Right cardiac atrium (tissue), 5 donors: ENCODE measurements around the gene TRIM32. TPM values are rescaled to one million over a fixed set of nuclear protein-coding genes. Genes with fewer than 3 reads are reported as not detected.
A peak's percentile ranks its signal among the peaks of the same experiment; 100 is the strongest.

Experiments
- ATAC-seq, 2 donors: fragments of 200-7000 bp; cut with Tn5 transposase; one replicate each; pipeline versions ENCODE4 v1.8.0 to v1.9.1; 2020; ENCODE audit warnings: moderate library complexity in 2 of 2, mild to moderate bottlenecking in 1 of 2
- DNase-seq, 3 donors: peaks; one replicate each; pipeline ENCODE4 v3.0.0-alpha.2; 2020
- H3K27ac ChIP-seq: one replicate; pipeline ENCODE4 v1.5.1; 2013; ENCODE audit warnings: mild to moderate bottlenecking, low read length, control low read depth, moderate library complexity
- H3K27me3 ChIP-seq: one replicate; pipeline ENCODE4 v1.6.1; 2013; ENCODE audit not compliant: control insufficient read depth, insufficient read depth
- H3K4me1 ChIP-seq: one replicate; pipeline ENCODE4 v1.6.1; 2013; ENCODE audit warnings: low read length; ENCODE audit not compliant: control insufficient read depth, insufficient read depth
- H3K4me3 ChIP-seq: one replicate; pipeline ENCODE4 v1.5.1; 2013; ENCODE audit warnings: low read length, control low read depth
- H3K9me3 ChIP-seq: one replicate; pipeline ENCODE4 v1.6.1; 2013; ENCODE audit warnings: low read length; ENCODE audit not compliant: control insufficient read depth
- WGBS: extraction: QIAGEN DNeasy Blood & Tissue Kit; methylation state at CpG from one replicate; pipeline ENCODE4 v1.1.7; 2013; 5-methylcytosine and 5-hydroxymethylcytosine counted together
- intact Hi-C, 4 donors: fragments of 100-400 bp; cut with DNase I; formaldehyde crosslinking; loops; one replicate each; pipeline versions ENCODE4 v1.11.0 to v1.14.0; 2022 to 2023
- polyA plus RNA-seq: library from polyadenylated mRNA; stranded (reverse); fragments of 200-250 nt; gene quantifications from one replicate; pipeline ENCODE4 v1.2.3, GENCODE V29; 2013
- total RNA-seq, 4 donors: library from RNA; stranded (reverse); fragmentation: NEBNext Ultra II Directional; extraction: Animal tissue kit (Norgen Biotek cat#: 25700); gene quantifications; one replicate each; pipeline ENCODE4 v1.2.1, GENCODE V29; 2021
- donor health status: healthy with polysubstance abuse.
- donor health status: DM: no; HTN: yes; CAD: no.
- donor health status: DM: no; HTN: no; CAD: no.
- donor health status: DM: no; HTN: yes; CAD: no; lungs with severe emphysema.
- donor health status: DM: yes; HTN: yes; CAD: no.

TRIM32 gene
- total and polyA plus RNA-seq, 5 donors = 6.8 to 16.6 (median 16.0) TPM

DNA sequence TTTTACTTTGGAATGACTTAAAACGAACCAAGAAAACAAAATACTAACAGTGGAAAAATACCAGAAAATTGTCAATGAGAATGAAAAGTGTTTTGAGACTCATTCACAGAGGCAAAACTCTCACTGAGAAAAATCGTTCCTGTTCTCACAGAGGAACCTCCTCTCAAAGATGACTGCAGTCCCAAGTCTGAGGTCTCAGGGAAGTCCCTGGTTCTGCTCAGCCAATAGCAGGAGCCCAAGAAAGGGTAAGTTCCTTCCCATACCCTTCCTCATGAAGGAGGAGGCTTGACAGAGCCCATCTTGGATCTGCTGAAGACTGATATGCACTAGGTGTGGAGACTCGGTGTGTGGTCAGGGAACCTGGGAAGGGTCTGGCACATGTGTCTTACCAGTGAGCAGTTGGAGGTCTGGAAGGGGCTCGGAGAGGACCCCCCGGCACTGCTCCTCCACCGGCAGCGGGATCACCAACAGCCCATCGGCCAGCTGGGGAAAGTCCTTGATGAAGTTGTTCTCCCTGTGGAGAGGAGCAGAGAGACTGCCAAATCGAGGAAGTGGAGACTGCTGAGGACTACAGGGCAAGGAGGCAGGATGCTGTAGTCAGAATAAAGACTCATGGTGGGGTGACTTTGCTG lies 46.0 kb downstream of the TRIM32 start:
- DNase-seq = no peak
- H3K4me3 ChIP-seq = no peak overlapping the region
- 71% methylated on average over 9 of the region's 9 CpGs for WGBS
- H3K27ac ChIP-seq = no peak overlapping the region
- H3K4me1 ChIP-seq = peaks cover 3% of the 10 kb centered on the region
- ATAC-seq = no peak
- no peaks in the 10 kb centered on the region for H3K27me3 ChIP-seq
- intact Hi-C loops = no loop called here
- no peaks in the 10 kb centered on the region for H3K9me3 ChIP-seq

DNA sequence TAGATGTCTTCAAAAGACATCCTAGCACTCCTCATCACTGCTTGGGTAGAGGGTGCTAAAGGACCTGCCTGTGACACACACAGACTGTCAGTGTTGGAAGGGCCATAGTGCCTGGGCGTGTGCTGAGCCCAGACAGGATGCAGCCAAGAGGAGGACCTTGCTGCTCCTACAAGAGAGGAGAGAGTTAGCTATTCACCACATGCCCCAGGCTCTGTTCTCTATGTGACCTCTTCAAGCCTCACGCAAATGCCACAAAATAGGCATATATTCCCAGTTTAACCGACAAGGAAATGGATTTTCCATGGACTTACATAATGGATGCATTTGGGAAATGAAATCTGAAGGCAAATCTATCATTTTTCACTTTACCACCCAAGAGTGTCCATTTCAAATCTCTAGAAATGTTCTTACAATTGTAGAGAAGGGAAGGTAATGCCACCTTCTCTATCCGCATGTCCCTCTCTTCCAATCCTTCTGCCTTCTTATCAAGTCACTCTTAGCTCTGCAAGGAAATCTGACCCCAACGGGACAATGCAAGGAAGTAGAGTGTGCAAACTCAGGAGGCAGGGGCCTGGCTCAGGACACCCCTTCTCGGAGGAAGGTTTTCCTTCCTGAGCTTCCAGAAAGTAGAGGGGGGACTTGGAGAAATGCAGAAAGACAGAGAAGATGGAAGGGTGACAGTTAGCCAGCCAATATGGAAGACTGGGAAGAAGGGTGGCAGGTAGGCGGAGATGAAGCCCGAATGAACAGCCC lies 49.5 kb downstream of the TRIM32 start:
- ATAC-seq (no peak), DNase-seq (no peak)
- intact Hi-C loops = loop anchor here in 2 of 4 donors (5.0 kb wide), 1 partner anchor 126 kb away; no protein-coding TSS in a partner anchor
- Histone ChIP-seq H3K27me3 (no peaks in the 10 kb centered on the region), H3K9me3 (no peaks in the 10 kb centered on the region), H3K4me3 (no peak overlapping the region), H3K27ac (no peak overlapping the region), H3K4me1 (peaks cover 3% of the 10 kb centered on the region)
- 54% methylated on average over 8 of the region's 8 CpGs for WGBS

GRCh38 chr9:116737152-116737546 lies 50.0 kb downstream of the TRIM32 start:
- intact Hi-C loops = loop anchor here in 2 of 4 donors (5.0 kb wide), 1 partner anchor 125 kb away; no protein-coding TSS in a partner anchor
- Histone ChIP-seq H3K27me3 (no peaks in the 10 kb centered on the region), H3K4me1 (peaks cover 3% of the 10 kb centered on the region), H3K9me3 (no peaks in the 10 kb centered on the region), H3K27ac (no peak overlapping the region), H3K4me3 (no peak overlapping the region)
- peak; percentile 80 to 92 (median 91) for DNase-seq
- peak; percentile 82 to 89 for ATAC-seq
- 16% methylated on average over 16 of the region's 16 CpGs for WGBS

- ATAC-seq = no peak
- Histone ChIP-seq H3K27me3 (no peaks in the 10 kb centered on the region), H3K27ac (no peak overlapping the region), H3K9me3 (no peaks in the 10 kb centered on the region), H3K4me3 (no peak overlapping the region), H3K4me1 (no peaks in the 10 kb centered on the region)
- no peak for DNase-seq
- 67% methylated on average over 3 of the region's 3 CpGs for WGBS
- intact Hi-C loops = loop anchor here in 1 of 4 donors (5.0 kb wide), 1 partner anchor 116 kb away; no protein-coding TSS in a partner anchor
These were observed 54.1 kb downstream of the TRIM32 start for GRCh38 chr9:116741086-116741740.

- Histone ChIP-seq H3K4me3 (no peak overlapping the region), H3K9me3 (no peaks in the 10 kb centered on the region), H3K4me1 (no peaks in the 10 kb centered on the region), H3K27ac (no peak overlapping the region), H3K27me3 (no peaks in the 10 kb centered on the region)
- DNase-seq (no peak), ATAC-seq (no peak)
- 71% methylated on average over 2 of the region's 2 CpGs for WGBS
- intact Hi-C loops = loop anchor here in 1 of 4 donors (5.0 kb wide), 1 partner anchor 116 kb away; no protein-coding TSS in a partner anchor
These were observed 54.6 kb downstream of the TRIM32 start for GRCh38 chr9:116741742-116742141.

DNA sequence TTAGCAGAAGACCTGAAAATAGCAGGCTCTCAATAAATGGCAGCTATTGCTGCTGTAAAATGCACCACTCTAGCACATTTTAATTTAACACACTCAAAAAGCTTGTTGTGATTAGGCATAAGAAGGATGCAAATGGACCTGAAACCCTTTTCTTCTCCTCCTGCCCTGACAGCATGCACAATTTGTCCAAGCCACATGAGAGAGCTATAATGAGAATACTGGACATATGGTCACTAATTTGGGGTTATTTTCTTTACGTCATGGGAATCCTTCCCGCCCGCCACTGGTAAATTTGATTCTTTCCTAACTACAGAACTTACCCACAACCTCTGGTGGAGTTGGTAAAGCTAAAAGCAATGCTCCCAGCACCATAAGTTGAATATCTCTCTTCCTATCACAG lies 62.1 kb downstream of the TRIM32 start:
- no peaks in the 10 kb centered on the region for H3K9me3 ChIP-seq
- H3K27ac ChIP-seq = no peak overlapping the region
- intact Hi-C loops = no loop called here
- no peak for DNase-seq
- no peaks in the 10 kb centered on the region for H3K4me1 ChIP-seq
- no peak overlapping the region for H3K4me3 ChIP-seq
- WGBS = 94% methylated on average over 3 of the region's 3 CpGs
- ATAC-seq = no peak
- H3K27me3 ChIP-seq = no peaks in the 10 kb centered on the region

- no peaks in the 10 kb centered on the region for H3K4me1 ChIP-seq
- DNase-seq = no peak
- intact Hi-C loops = no loop called here
- 56% methylated on average over 2 of the region's 2 CpGs for WGBS
- ATAC-seq = no peak
- no peak overlapping the region for H3K4me3 ChIP-seq
- H3K27ac ChIP-seq = no peak overlapping the region
- no peaks in the 10 kb centered on the region for H3K27me3 ChIP-seq
- no peaks in the 10 kb centered on the region for H3K9me3 ChIP-seq
These were observed 62.7 kb downstream of the TRIM32 start for GRCh38 chr9:116749772-116750171.

- Histone ChIP-seq H3K4me1 (no peaks in the 10 kb centered on the region), H3K9me3 (no peaks in the 10 kb centered on the region), H3K27ac (no peak overlapping the region), H3K27me3 (no peaks in the 10 kb centered on the region), H3K4me3 (no peak overlapping the region)
- intact Hi-C loops = no loop called here
- ATAC-seq (no peak), DNase-seq (no peak)
- 84% methylated on average over 2 of the region's 2 CpGs for WGBS
These were observed 63.4 kb downstream of the TRIM32 start for GRCh38 chr9:116750510-116750909.
